GM21515 (cell line): ENCODE results near the gene FGFRL1.

Source experiments
- ATAC-seq: cut with Tn5 transposase; IDR thresholded peaks from one replicate; pipeline ENCODE4 v1.9.1; 2021; ENCODE audit not compliant: unreplicated experiment

Gene FGFRL1

GRCh38 chr4:1062419-1062818, 51.0 kb downstream of the FGFRL1 start:
- no peak for ATAC-seq

- ATAC-seq = no peak
Measured at GRCh38 chr4:1065732-1066131, 54.3 kb downstream of the FGFRL1 start.

GRCh38 chr4:1069394-1069793, 58.0 kb downstream of the FGFRL1 start:
- ATAC-seq = no peak

- no peak for ATAC-seq
Measured at GRCh38 chr4:1072830-1073446, 61.5 kb downstream of the FGFRL1 start.

- ATAC-seq = no peak
Measured at GRCh38 chr4:1074077-1074476, 62.7 kb downstream of the FGFRL1 start.

- no peak for ATAC-seq
Measured at GRCh38 chr4:1075225-1075624, 63.8 kb downstream of the FGFRL1 start.

GRCh38 chr4:1075809-1076699, 64.6 kb downstream of the FGFRL1 start:
- ATAC-seq = no peak
